DND-41 (cell line): Measurements from ENCODE around the gene GRK7.
A peak's percentile ranks its signal among the peaks of the same experiment; 100 is the strongest.

Experiments used
- ATAC-seq: fragments of 200-7000 bp; cut with Tn5 transposase; 3 replicates; pipeline ENCODE4 v1.9.1; 2021; ENCODE audit warnings: low read depth; ENCODE audit not compliant: insufficient read depth
- DNase-seq: peaks from one replicate; pipeline ENCODE4 v3.0.0-alpha.2; 2020
- H2AFZ ChIP-seq: 2 replicates; pipeline ENCODE4 v1.6.0; 2012; ENCODE audit warnings: low read depth, low read length
- H3K27ac ChIP-seq: 2 replicates; pipeline ENCODE4 v1.5.1; 2012; ENCODE audit warnings: low read length, inconsistent platforms
- H3K27me3 ChIP-seq: fragments of 200-600 bp; sonication (generic); 2 replicates; pipeline ENCODE4 v1.6.0; 2012; ENCODE audit warnings: low read length, mild to moderate bottlenecking, inconsistent platforms; ENCODE audit not compliant: insufficient read depth, poor library complexity
- H3K36me3 ChIP-seq: 2 replicates; pipeline ENCODE4 v1.5.1; 2012; ENCODE audit warnings: low read length, inconsistent platforms; ENCODE audit not compliant: insufficient read depth
- H3K4me1 ChIP-seq: 2 replicates; pipeline ENCODE4 v1.5.1; 2012; ENCODE audit warnings: mild to moderate bottlenecking, low read length; ENCODE audit not compliant: insufficient read depth
- H3K4me2 ChIP-seq: 2 replicates; pipeline ENCODE4 v1.6.0; 2012; ENCODE audit warnings: mild to moderate bottlenecking, moderate library complexity, low read length, inconsistent platforms; ENCODE audit not compliant: insufficient read depth
- H3K4me3 ChIP-seq, 2 experiments: fragments of 200-600 bp in 1 of 2; shearing (Covaris generic) in 1 of 2; 2 replicates each; pipeline ENCODE4 v1.5.1; 2012 to 2016; ENCODE audit warnings: inconsistent platforms in 2 of 2, low read length in 2 of 2, mild to moderate bottlenecking in 2 of 2, low read depth in 1 of 2, moderate library complexity in 1 of 2
- H3K79me2 ChIP-seq: 2 replicates; pipeline ENCODE4 v1.6.0; 2012; ENCODE audit warnings: low read length, inconsistent platforms; ENCODE audit not compliant: insufficient read depth
- H3K9ac ChIP-seq: 2 replicates; pipeline ENCODE4 v1.6.0; 2012; ENCODE audit warnings: low read depth, mild to moderate bottlenecking, inconsistent platforms, low read length, moderate library complexity
- H3K9me3 ChIP-seq: 2 replicates; pipeline ENCODE4 v1.5.1; 2012; ENCODE audit warnings: low read length, moderate library complexity, mild to moderate bottlenecking, inconsistent platforms; ENCODE audit not compliant: insufficient read depth, severe bottlenecking
- H4K20me1 ChIP-seq: 2 replicates; pipeline ENCODE4 v1.6.0; 2012; ENCODE audit warnings: low read length; ENCODE audit not compliant: insufficient read depth
- CTCF ChIP-seq: IDR thresholded peaks from 2 replicates; pipeline ENCODE4 v1.5.1; 2012; ENCODE audit warnings: borderline replicate concordance, low read length, moderate library complexity, mild to moderate bottlenecking; ENCODE audit not compliant: poor library complexity, severe bottlenecking; ENCODE audit errors: extremely low read depth
- EZH2 ChIP-seq: IDR thresholded peaks from 3 replicates; pipeline ENCODE4 v1.6.1; 2012; ENCODE audit warnings: borderline replicate concordance, low read depth, mild to moderate bottlenecking, moderate library complexity, low read length, inconsistent platforms; ENCODE audit not compliant: severe bottlenecking

The GRK7 gene

GRCh38 chr3:141740349-141740748 is 22.9 kb upstream of the GRK7 start:
- peak overlapping the region; percentile 75 for H3K4me2 ChIP-seq
- no peaks in the 10 kb centered on the region for H3K9me3 ChIP-seq
- no peak for DNase-seq
- H3K36me3 ChIP-seq, result peaks cover 46% of the 10 kb centered on the region
- TF ChIP-seq CTCF (no peak), EZH2 (no peak)
- ATAC-seq, result no peak
- peak overlapping the region in 1 of 2 experiments; percentile 82; a peak in 2 of 4 replicates for H3K4me3 ChIP-seq
- peaks cover 70% of the 10 kb centered on the region for H3K79me2 ChIP-seq
- peaks cover 30% of the 10 kb centered on the region for H3K4me1 ChIP-seq
- peak overlapping the region; percentile 27; the same call in 1 of the 2 replicates for H3K27ac ChIP-seq
- H3K27me3 ChIP-seq, result no peaks in the 10 kb centered on the region
- H2AFZ ChIP-seq, result no peak overlapping the region
- H4K20me1 ChIP-seq, result peaks cover 20% of the 10 kb centered on the region; the same call in 1 of the 2 replicates
- peak overlapping the region; percentile 89 for H3K9ac ChIP-seq

GRCh38 chr3:141743305-141743704 is 19.9 kb upstream of the GRK7 start:
- Histone ChIP-seq H3K36me3 (peaks cover 71% of the 10 kb centered on the region), H3K4me1 (peaks cover 23% of the 10 kb centered on the region), H3K9ac (no peak overlapping the region), H3K27me3 (no peaks in the 10 kb centered on the region), H2AFZ (no peak overlapping the region), H3K4me3 (no peak overlapping the region), H3K79me2 (peaks cover 69% of the 10 kb centered on the region), H3K27ac (no peak overlapping the region), H4K20me1 (peaks cover 21% of the 10 kb centered on the region; the same call in 1 of the 2 replicates), H3K4me2 (no peak overlapping the region), H3K9me3 (no peaks in the 10 kb centered on the region)
- TF ChIP-seq EZH2 (no peak), CTCF (no peak)
- DNase-seq, result no peak
- ATAC-seq, result no peak

- peak; percentile 37; the same call in 1 of the 3 replicates for ATAC-seq
- peaks cover 17% of the 10 kb centered on the region; the same call in 1 of the 2 replicates for H4K20me1 ChIP-seq
- no peaks in the 10 kb centered on the region for H3K27me3 ChIP-seq
- no peak overlapping the region for H2AFZ ChIP-seq
- H3K36me3 ChIP-seq, result peaks cover 63% of the 10 kb centered on the region
- H3K27ac ChIP-seq, result no peak overlapping the region
- no peaks in the 10 kb centered on the region for H3K9me3 ChIP-seq
- H3K4me2 ChIP-seq, result no peak overlapping the region
- TF ChIP-seq EZH2 (no peak), CTCF (no peak)
- no peak overlapping the region for H3K4me3 ChIP-seq
- no peaks in the 10 kb centered on the region; the same call in 1 of the 2 replicates for H3K4me1 ChIP-seq
- no peak overlapping the region for H3K9ac ChIP-seq
- H3K79me2 ChIP-seq, result peaks cover 32% of the 10 kb centered on the region
- DNase-seq, result no peak
Measured at GRCh38 chr3:141746962-141747361, 16.2 kb upstream of the GRK7 start.
